ENCODE data around the gene RCOR1.

GRCh38 chr14:102694530-102695166 lies 102.2 kb downstream of the RCOR1 start:
- peak; percentile 49 to 57 (median 56) for TF ChIP-seq CTCF (optimal IDR thresholded peaks at IDR 0.05 in 1 of 3, IDR thresholded peaks at IDR 0.05 in 1 of 3, conservative IDR thresholded peaks at IDR 0.05 in 1 of 3; ENCODE audit: extremely low read depth in 1 of 3, insufficient read depth in 2 of 3, low read length in 3 of 3)
- TF ChIP-seq EZH2 (IDR thresholded peaks at IDR 0.05; ENCODE audit: low read length): no peak

Measured in keratinocyte (primary cell).